Upper lobe of left lung (tissue), 6 donors: ENCODE results near the gene FAHD2A. TPM values are rescaled to one million over a fixed set of nuclear protein-coding genes. Genes with fewer than 3 reads are reported as not detected.
"Not testable (repeated sequence)": the region's sequence is repeated elsewhere in the genome, so short reads cannot be mapped to it uniquely, and the experiment has no call there.

Experiments
- ATAC-seq, 2 donors: fragments of 200-7000 bp; cut with Tn5 transposase; one replicate each; pipeline ENCODE4 v1.9.1; 2022; ENCODE audit warnings: mild to moderate bottlenecking in 2 of 2, moderate library complexity in 2 of 2; ENCODE audit not compliant: low FRiP score in 2 of 2
- DNase-seq, 2 donors: peaks; one replicate each; pipeline ENCODE4 v3.0.0-alpha.2; 2019 to 2020
- H3K27ac ChIP-seq, 4 donors: fragments of 200-600 bp; sonication (generic); one replicate each; pipeline ENCODE4 v1.5.1; 2016 to 2019
- H3K27me3 ChIP-seq, 4 donors: fragments of 200-600 bp; sonication (generic); one replicate each; pipeline ENCODE4 v1.5.1; 2017 to 2019
- H3K36me3 ChIP-seq, 4 donors: fragments of 200-600 bp; sonication (generic); one replicate each; pipeline ENCODE4 v1.5.1; 2016 to 2019
- H3K4me1 ChIP-seq, 4 donors: fragments of 200-600 bp; sonication (generic); one replicate each; pipeline ENCODE4 v1.5.1; 2018 to 2019
- H3K4me3 ChIP-seq, 4 donors: fragments of 200-600 bp; sonication (generic); one replicate each; pipeline ENCODE4 v1.5.1; 2017 to 2019; ENCODE audit warnings: mild to moderate bottlenecking in 2 of 4, moderate library complexity in 1 of 4
- H3K9me3 ChIP-seq, 4 donors: fragments of 200-600 bp; sonication (generic); one replicate each; pipeline ENCODE4 v1.5.1; 2018 to 2019
- CTCF ChIP-seq, 6 experiments: fragments of 450-650 bp in 4 of 6; fragments of 200-600 bp in 2 of 6; sonication (generic) in 2 of 6; IDR thresholded peaks; one replicate each; pipeline ENCODE4 v1.5.1; 2016 to 2019; ENCODE audit warnings: antibody characterized with exemption in 6 of 6
- EP300 ChIP-seq, 4 donors: sonication (generic); formaldehyde crosslinking; IDR thresholded peaks; one replicate each; pipeline ENCODE4 v1.5.1; 2017; ENCODE audit warnings: antibody characterized with exemption in 4 of 4, control low read depth in 2 of 4
- POLR2A ChIP-seq, 4 donors: fragments of 450-650 bp; IDR thresholded peaks; one replicate each; pipeline ENCODE4 v1.5.1; 2016 to 2017; ENCODE audit warnings: antibody characterized with exemption in 4 of 4, mild to moderate bottlenecking in 2 of 4
- POLR2AphosphoS5 ChIP-seq, 2 donors: sonication (generic); formaldehyde crosslinking; IDR thresholded peaks; one replicate each; pipeline ENCODE4 v1.5.1; 2017; ENCODE audit warnings: antibody characterized with exemption in 2 of 2
- WGBS, 2 donors: methylation state at CpG; one replicate each; pipeline ENCODE4 v1.1.5; 2017 to 2018; 5-methylcytosine and 5-hydroxymethylcytosine counted together
- total RNA-seq, 6 donors: library from RNA; depleted of rRNA in 4 of 6; stranded (reverse); fragments of >200 nt in 4 of 6; gene quantifications; one replicate each; pipeline versions ENCODE4 v1.1.0 to v1.2.1, GENCODE V29; 2016 to 2021
- donor health status: DM: no; HTN: no; CAD: no; lungs with moderate emphysema.
- donor health status: DM: no; HTN: yes; CAD: no; lungs with severe emphysema.

Gene FAHD2A
- total RNA-seq, 6 donors from 2014 or later, result 18.9 to 23.3 (median 22.2) TPM

GRCh38 chr2:95354925-95355324 lies 47.6 kb upstream of the FAHD2A start:
- Histone ChIP-seq H3K36me3 (no peaks in the 10 kb centered on the region), H3K4me3 (no peak overlapping the region), H3K9me3 (no peaks in the 10 kb centered on the region), H3K27ac (no peak overlapping the region), H3K27me3 (no peaks in the 10 kb centered on the region), H3K4me1 (no peaks in the 10 kb centered on the region)
- DNase-seq, result peak in 1 of 2 donors; percentile 10
- ATAC-seq, result no peak
- TF ChIP-seq EP300 (IDR thresholded peaks at IDR 0.05) (no peak), POLR2A (IDR thresholded peaks at IDR 0.05) (no peak), POLR2AphosphoS5 (IDR thresholded peaks at IDR 0.05) (no peak), CTCF (IDR thresholded peaks at IDR 0.05) (no peak)
- WGBS, 2 donors, result 80 to 100% methylated on average over 1 to 8 of the region's 8 CpGs

GRCh38 chr2:95355486-95355885 lies 47.0 kb upstream of the FAHD2A start:
- 89 to 100% methylated on average over 4 to 5 of the region's 5 CpGs for WGBS, 2 donors
- not testable (repeated sequence) for H3K4me3 ChIP-seq, H3K36me3 ChIP-seq, ATAC-seq, H3K27ac ChIP-seq, DNase-seq, H3K27me3 ChIP-seq, H3K9me3 ChIP-seq, H3K4me1 ChIP-seq

- WGBS, 2 donors, result 89 to 100% methylated on average over 2 to 12 of the region's 12 CpGs
- Histone ChIP-seq H3K4me3 (no peak overlapping the region), H3K27me3 (no peaks in the 10 kb centered on the region), H3K36me3 (no peaks in the 10 kb centered on the region), H3K27ac (no peak overlapping the region), H3K9me3 (no peaks in the 10 kb centered on the region), H3K4me1 (no peaks in the 10 kb centered on the region)
- no peak for ATAC-seq
- DNase-seq, result peak; percentile 11 to 38
- TF ChIP-seq POLR2A (IDR thresholded peaks at IDR 0.05), result no peak
- no peak for TF ChIP-seq CTCF (IDR thresholded peaks at IDR 0.05)
- no peak for TF ChIP-seq POLR2AphosphoS5 (IDR thresholded peaks at IDR 0.05)
- no peak for TF ChIP-seq EP300 (IDR thresholded peaks at IDR 0.05)
Measured at GRCh38 chr2:95356821-95357700, 45.4 kb upstream of the FAHD2A start.

GRCh38 chr2:95357717-95358280 lies 44.7 kb upstream of the FAHD2A start:
- Histone ChIP-seq H3K27me3 (no peaks in the 10 kb centered on the region), H3K4me1 (no peaks in the 10 kb centered on the region), H3K4me3 (no peak overlapping the region), H3K27ac (no peak overlapping the region), H3K36me3 (no peaks in the 10 kb centered on the region), H3K9me3 (no peaks in the 10 kb centered on the region)
- no peak for TF ChIP-seq EP300 (IDR thresholded peaks at IDR 0.05)
- TF ChIP-seq POLR2AphosphoS5 (IDR thresholded peaks at IDR 0.05), result no peak
- no peak for TF ChIP-seq POLR2A (IDR thresholded peaks at IDR 0.05)
- no peak for TF ChIP-seq CTCF (IDR thresholded peaks at IDR 0.05)
- 93 to 94% methylated on average over 6 of the region's 6 CpGs for WGBS, 2 donors
- no peak for ATAC-seq
- DNase-seq, result peak in 1 of 2 donors; percentile 17

GRCh38 chr2:95359031-95359430 lies 43.5 kb upstream of the FAHD2A start:
- no peak overlapping the region for H3K27ac ChIP-seq
- TF ChIP-seq CTCF (IDR thresholded peaks at IDR 0.05) (no peak), POLR2AphosphoS5 (IDR thresholded peaks at IDR 0.05) (no peak), EP300 (IDR thresholded peaks at IDR 0.05) (no peak), POLR2A (IDR thresholded peaks at IDR 0.05) (no peak)
- peak in 1 of 2 donors; percentile 77 for ATAC-seq
- DNase-seq, result no peak
- no peaks in the 10 kb centered on the region for H3K36me3 ChIP-seq
- no peaks in the 10 kb centered on the region for H3K27me3 ChIP-seq
- H3K9me3 ChIP-seq, result no peaks in the 10 kb centered on the region
- WGBS, 2 donors, result 78 to 86% methylated on average over 3 of the region's 3 CpGs
- H3K4me3 ChIP-seq, result no peak overlapping the region
- H3K4me1 ChIP-seq, result no peaks in the 10 kb centered on the region
